ENCODE results near the gene ADGRL3.

Gene ADGRL3

GRCh38 chr4:61431131-61431530, 231.0 kb downstream of the ADGRL3 start:
- DNase-seq, result no peak

- no peak for DNase-seq
Measured at GRCh38 chr4:61437923-61438322, 237.8 kb downstream of the ADGRL3 start.

GRCh38 chr4:61440321-61440720, 240.2 kb downstream of the ADGRL3 start:
- no peak for DNase-seq

GRCh38 chr4:61442936-61443335, 242.8 kb downstream of the ADGRL3 start:
- DNase-seq, result no peak

- DNase-seq, result no peak
Measured at GRCh38 chr4:61443813-61444510, 243.8 kb downstream of the ADGRL3 start.

GRCh38 chr4:61445374-61446063, 245.4 kb downstream of the ADGRL3 start:
- DNase-seq, result no peak

GRCh38 chr4:61446941-61447340, 246.8 kb downstream of the ADGRL3 start:
- no peak for DNase-seq

- DNase-seq, result no peak
Measured at GRCh38 chr4:61447918-61448317, 247.8 kb downstream of the ADGRL3 start.

GRCh38 chr4:61451935-61452334, 251.8 kb downstream of the ADGRL3 start:
- no peak for DNase-seq

- no peak for DNase-seq
Measured at GRCh38 chr4:61461956-61462355, 261.8 kb downstream of the ADGRL3 start.

- no peak for DNase-seq
Measured at GRCh38 chr4:61462451-61463326, 262.6 kb downstream of the ADGRL3 start.

- DNase-seq, result no peak
Measured at GRCh38 chr4:61468024-61468720, 268.0 kb downstream of the ADGRL3 start.

GRCh38 chr4:61473306-61473705, 273.2 kb downstream of the ADGRL3 start:
- no peak for DNase-seq

- DNase-seq, result no peak
Measured at GRCh38 chr4:61478340-61478739, 278.2 kb downstream of the ADGRL3 start.

GRCh38 chr4:61485056-61485455, 284.9 kb downstream of the ADGRL3 start:
- DNase-seq, result no peak

- DNase-seq, result no peak
Measured at GRCh38 chr4:61489927-61490326, 289.8 kb downstream of the ADGRL3 start.

GRCh38 chr4:61493041-61493440, 292.9 kb downstream of the ADGRL3 start:
- no peak for DNase-seq

GRCh38 chr4:61493470-61493869, 293.3 kb downstream of the ADGRL3 start:
- DNase-seq, result no peak

- no peak for DNase-seq
Measured at GRCh38 chr4:61500883-61501282, 300.8 kb downstream of the ADGRL3 start.

GRCh38 chr4:61501812-61502211, 301.7 kb downstream of the ADGRL3 start:
- no peak for DNase-seq

GRCh38 chr4:61505773-61506685, 305.9 kb downstream of the ADGRL3 start:
- no peak for DNase-seq

- DNase-seq, result no peak
Measured at GRCh38 chr4:61507091-61507490, 307.0 kb downstream of the ADGRL3 start.

Measured in effector CD8-positive, alpha-beta T cell (primary cell).